ENCODE measurements around the gene RANBP9. TPM values are rescaled to one million over a fixed set of nuclear protein-coding genes. Genes with fewer than 3 reads are reported as not detected.

The RANBP9 gene
- total and polyA plus RNA-seq, 2 donors from 2014 or later: 16.4 to 29.0 TPM

DNA sequence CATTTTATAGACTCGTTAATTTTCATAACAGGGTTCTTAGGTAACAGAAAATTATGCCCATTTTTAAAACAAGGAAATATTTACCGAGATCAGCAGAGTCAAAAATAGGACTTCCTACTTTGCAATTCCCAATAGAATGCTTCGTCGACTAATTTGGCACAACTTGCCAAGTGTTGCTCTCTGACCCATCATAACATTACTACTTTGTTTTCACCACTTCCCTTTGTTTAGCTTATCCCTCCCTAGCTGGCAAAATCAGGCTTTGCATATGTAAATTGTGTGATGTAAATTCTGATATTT is 914 bp upstream of the RANBP9 start:
- peak in 1 of 5 donors; percentile 51 for DNase-seq
- intact Hi-C loops (cut with DNase I): no loop called here

DNA sequence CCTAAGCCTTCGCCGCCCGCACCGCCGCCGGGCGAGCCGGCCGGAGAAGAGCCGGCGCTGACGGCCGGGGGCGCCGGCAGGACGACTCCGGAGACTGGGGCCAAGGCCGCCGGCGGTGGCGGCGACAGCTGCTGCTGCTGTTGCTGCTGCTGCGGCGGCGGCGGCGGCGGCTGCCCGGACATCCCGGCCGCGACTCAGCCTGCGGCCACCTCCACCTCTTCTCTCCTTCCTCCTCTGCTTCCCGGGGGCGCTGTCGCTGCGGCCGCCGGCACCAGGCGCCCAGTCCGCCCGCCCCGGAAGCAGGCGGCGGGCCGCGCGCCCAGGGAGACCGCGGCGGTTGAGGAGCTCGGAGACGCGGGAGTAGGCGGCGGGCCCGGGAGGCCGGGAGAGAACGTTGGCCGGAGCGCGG is 307 bp downstream of the RANBP9 start:
- Histone ChIP-seq H3K36me3 (ENCODE audit: control insufficient read depth in 2 of 3, insufficient read depth in 3 of 3, low read length in 3 of 3) (no peaks in the 10 kb centered on the region), H3K4me1 (ENCODE audit: control insufficient read depth in 2 of 3, insufficient read depth in 2 of 3, low read depth in 1 of 3, low read length in 3 of 3) (peaks cover 3 to 10% (median 7%) of the 10 kb centered on the region in 3 donors), H3K27me3 (ENCODE audit: control insufficient read depth, insufficient read depth, low read length) (no peaks in the 10 kb centered on the region), H3K9me3 (ENCODE audit: control insufficient read depth in 2 of 3, insufficient read depth in 1 of 3, low read length in 3 of 3) (no peaks in the 10 kb centered on the region), H3K9ac (ENCODE audit: low read length in 3 of 3) (no peak overlapping the region), H3K27ac (ENCODE audit: low read depth in 2 of 2, low read length in 2 of 2) (peak overlapping the region; percentile 83), H3K4me3 (ENCODE audit: low read length in 3 of 3) (no peak overlapping the region)
- TF ChIP-seq, protein P1, sequence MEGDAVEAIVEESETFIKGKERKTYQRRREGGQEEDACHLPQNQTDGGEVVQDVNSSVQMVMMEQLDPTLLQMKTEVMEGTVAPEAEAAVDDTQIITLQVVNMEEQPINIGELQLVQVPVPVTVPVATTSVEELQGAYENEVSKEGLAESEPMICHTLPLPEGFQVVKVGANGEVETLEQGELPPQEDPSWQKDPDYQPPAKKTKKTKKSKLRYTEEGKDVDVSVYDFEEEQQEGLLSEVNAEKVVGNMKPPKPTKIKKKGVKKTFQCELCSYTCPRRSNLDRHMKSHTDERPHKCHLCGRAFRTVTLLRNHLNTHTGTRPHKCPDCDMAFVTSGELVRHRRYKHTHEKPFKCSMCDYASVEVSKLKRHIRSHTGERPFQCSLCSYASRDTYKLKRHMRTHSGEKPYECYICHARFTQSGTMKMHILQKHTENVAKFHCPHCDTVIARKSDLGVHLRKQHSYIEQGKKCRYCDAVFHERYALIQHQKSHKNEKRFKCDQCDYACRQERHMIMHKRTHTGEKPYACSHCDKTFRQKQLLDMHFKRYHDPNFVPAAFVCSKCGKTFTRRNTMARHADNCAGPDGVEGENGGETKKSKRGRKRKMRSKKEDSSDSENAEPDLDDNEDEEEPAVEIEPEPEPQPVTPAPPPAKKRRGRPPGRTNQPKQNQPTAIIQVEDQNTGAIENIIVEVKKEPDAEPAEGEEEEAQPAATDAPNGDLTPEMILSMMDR (IDR thresholded peaks at IDR 0.05; ENCODE audit: borderline replicate concordance, extremely low read depth, insufficient read depth): no peak
- intact Hi-C loops (cut with DNase I): no loop called here
- FAIRE-seq (no peak), DNase-seq (peak in 1 of 5 donors; percentile 93)

More for the DNA sequence above, 914 bp upstream of the RANBP9 start:
- H3K27ac ChIP-seq (ENCODE audit: low read depth in 2 of 2, low read length in 2 of 2): peak overlapping the region; percentile 77 to 96
- no peaks in the 10 kb centered on the region for H3K27me3 ChIP-seq (ENCODE audit: control insufficient read depth, insufficient read depth, low read length)
- H3K4me1 ChIP-seq (ENCODE audit: control insufficient read depth in 2 of 3, insufficient read depth in 2 of 3, low read depth in 1 of 3, low read length in 3 of 3): peaks cover 3 to 10% (median 7%) of the 10 kb centered on the region in 3 donors
- FAIRE-seq: no peak
- H3K9ac ChIP-seq (ENCODE audit: low read length in 3 of 3): peak overlapping the region; percentile 68 to 91 (median 86)
- H3K4me3 ChIP-seq (ENCODE audit: low read length in 3 of 3): peak overlapping the region; percentile 69 to 98 (median 96)
- TF ChIP-seq, protein P1 (IDR thresholded peaks at IDR 0.05; ENCODE audit: borderline replicate concordance, extremely low read depth, insufficient read depth): no peak
- no peaks in the 10 kb centered on the region for H3K9me3 ChIP-seq (ENCODE audit: control insufficient read depth in 2 of 3, insufficient read depth in 1 of 3, low read length in 3 of 3)
- no peaks in the 10 kb centered on the region for H3K36me3 ChIP-seq (ENCODE audit: control insufficient read depth in 2 of 3, insufficient read depth in 3 of 3, low read length in 3 of 3)

DNA sequence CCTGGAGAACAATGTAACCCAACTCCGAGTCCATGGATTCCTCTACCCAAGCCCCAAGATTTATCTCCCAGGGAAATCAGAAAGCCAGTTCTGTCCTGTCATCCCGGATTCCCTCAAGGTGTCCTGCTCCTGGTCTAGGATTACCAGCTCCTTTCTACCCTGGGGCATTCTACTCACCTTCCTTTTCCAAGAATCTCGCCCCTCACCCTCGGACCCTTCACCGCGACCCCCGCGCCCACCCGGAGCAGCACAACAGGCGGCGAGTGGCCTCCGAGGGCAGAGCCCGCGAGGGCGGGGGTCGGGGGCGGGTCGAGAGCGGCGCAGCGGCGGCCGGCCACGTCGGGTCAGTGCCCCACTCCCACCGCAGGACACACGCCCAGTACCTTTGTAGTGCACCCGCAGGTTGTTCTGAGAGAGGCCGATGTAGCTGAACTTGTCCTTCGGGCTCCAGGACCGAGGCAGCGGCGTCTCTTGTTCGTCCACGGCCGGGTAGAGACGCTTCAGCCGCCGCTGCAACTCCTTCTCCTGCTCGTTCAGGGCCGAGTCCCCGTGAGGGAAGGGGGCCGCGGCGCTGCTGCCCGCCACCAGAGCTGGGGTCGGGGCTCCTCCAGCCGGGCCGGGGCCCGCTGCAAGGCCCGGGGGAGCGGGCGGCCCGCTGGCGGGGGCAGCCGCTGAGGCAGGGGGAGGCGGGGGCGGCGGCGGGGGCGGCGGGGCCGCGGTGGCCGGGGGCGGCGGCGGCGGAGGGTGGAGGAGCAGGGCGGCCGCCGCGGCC is 897 bp downstream of the RANBP9 start:
- TF ChIP-seq, protein P1 (IDR thresholded peaks at IDR 0.05; ENCODE audit: borderline replicate concordance, extremely low read depth, insufficient read depth): no peak
- no peak for FAIRE-seq
- H3K4me3 ChIP-seq (ENCODE audit: low read length in 3 of 3): peak overlapping the region; percentile 69 to 93 (median 76)
- H3K9me3 ChIP-seq (ENCODE audit: control insufficient read depth in 2 of 3, insufficient read depth in 1 of 3, low read length in 3 of 3): no peaks in the 10 kb centered on the region
- DNase-seq: peak; percentile 69 to 87 (median 82)
- H3K36me3 ChIP-seq (ENCODE audit: control insufficient read depth in 2 of 3, insufficient read depth in 3 of 3, low read length in 3 of 3): no peaks in the 10 kb centered on the region
- peaks cover 3 to 10% (median 7%) of the 10 kb centered on the region in 3 donors for H3K4me1 ChIP-seq (ENCODE audit: control insufficient read depth in 2 of 3, insufficient read depth in 2 of 3, low read depth in 1 of 3, low read length in 3 of 3)
- intact Hi-C loops (cut with DNase I): no loop called here
- peak overlapping the region; percentile 79 to 83 for H3K27ac ChIP-seq (ENCODE audit: low read depth in 2 of 2, low read length in 2 of 2)
- peak overlapping the region; percentile 54 to 93 (median 61) for H3K9ac ChIP-seq (ENCODE audit: low read length in 3 of 3)
- no peaks in the 10 kb centered on the region for H3K27me3 ChIP-seq (ENCODE audit: control insufficient read depth, insufficient read depth, low read length)

Data from kidney (tissue), 14 donors.